GM21717 (cell line): ENCODE measurements around the gene PEX11G.

Source experiments
- ATAC-seq: cut with Tn5 transposase; IDR thresholded peaks from one replicate; pipeline ENCODE4 v1.9.1; 2021; ENCODE audit warnings: mild to moderate bottlenecking, moderate library complexity; ENCODE audit not compliant: unreplicated experiment

PEX11G gene

GRCh38 chr19:7500811-7501450, 12.1 kb upstream of the PEX11G start:
- no peak for ATAC-seq

- no peak for ATAC-seq
These were observed 8.5 kb upstream of the PEX11G start for GRCh38 chr19:7497292-7497691.

DNA sequence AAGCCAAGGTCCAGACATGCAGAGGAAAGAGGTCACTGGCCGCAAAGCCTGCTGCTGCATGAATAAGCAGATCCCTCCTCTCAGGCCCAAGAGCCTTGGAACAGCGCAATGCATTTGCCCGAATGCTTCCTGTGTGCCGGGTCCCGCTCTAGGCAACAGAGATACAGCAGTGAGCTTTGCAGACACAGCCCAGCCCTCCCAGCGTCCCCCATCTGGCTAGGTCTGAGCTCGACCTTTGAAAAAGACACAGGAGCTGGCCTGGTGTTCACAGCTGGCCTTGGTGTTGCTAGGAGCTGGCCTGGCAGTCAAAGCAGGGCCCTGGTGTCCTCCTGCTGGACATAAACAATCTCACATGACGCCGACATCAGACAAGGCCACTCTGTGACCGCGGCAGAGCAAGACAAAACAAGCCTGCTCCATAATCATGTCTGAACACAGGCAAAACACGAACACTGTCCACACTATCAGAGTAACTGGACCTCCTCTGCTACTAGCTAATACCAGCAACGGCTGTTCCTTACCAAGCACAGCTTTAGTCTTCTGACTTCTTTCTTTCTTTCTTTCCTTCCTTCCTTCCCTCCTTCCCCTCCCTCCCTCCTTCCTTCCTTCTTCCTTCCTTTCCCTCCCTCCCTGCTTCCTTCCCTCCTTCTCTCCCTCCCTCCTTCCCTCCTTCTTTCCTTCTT, 5.7 kb upstream of the PEX11G start:
- no peak for ATAC-seq

GRCh38 chr19:7492558-7492957, 3.7 kb upstream of the PEX11G start:
- no peak for ATAC-seq

DNA sequence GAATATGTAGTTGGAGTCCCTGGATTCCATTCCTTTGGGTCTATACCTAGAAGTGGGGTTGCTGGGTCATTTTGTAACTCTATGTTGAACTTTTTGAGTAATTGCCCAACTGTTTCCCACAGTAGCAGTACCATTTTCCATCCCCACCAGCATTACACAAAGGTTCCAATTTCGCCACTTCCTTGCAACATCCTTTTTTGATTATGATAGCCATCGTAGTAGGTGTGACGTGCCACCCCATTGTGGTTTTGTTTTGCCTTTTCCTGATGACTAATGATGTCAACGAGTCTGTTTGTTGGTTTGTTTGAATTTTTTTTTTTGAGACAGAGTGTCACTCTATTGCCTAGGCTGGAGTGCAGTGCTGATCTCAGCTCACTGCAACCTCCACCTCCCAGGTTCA, 3.3 kb upstream of the PEX11G start:
- no peak for ATAC-seq

- ATAC-seq, result no peak
These were observed 792 bp upstream of the PEX11G start for GRCh38 chr19:7489609-7490044.

- no peak for ATAC-seq
These were observed 1.9 kb downstream of the PEX11G start for GRCh38 chr19:7486923-7487322.

GRCh38 chr19:7483720-7484201, 5.1 kb downstream of the PEX11G start:
- no peak for ATAC-seq

GRCh38 chr19:7482584-7483439, 6.0 kb downstream of the PEX11G start:
- ATAC-seq, result no peak

- no peak for ATAC-seq
These were observed 7.9 kb downstream of the PEX11G start for GRCh38 chr19:7480970-7481255.

GRCh38 chr19:7480222-7480969, 8.4 kb downstream of the PEX11G start:
- no peak for ATAC-seq

GRCh38 chr19:7478843-7479227, 10.0 kb downstream of the PEX11G start:
- no peak for ATAC-seq

GRCh38 chr19:7478173-7478842, 10.5 kb downstream of the PEX11G start:
- no peak for ATAC-seq

- ATAC-seq, result no peak
These were observed 11.1 kb downstream of the PEX11G start for GRCh38 chr19:7477758-7478157.

- ATAC-seq, result no peak
These were observed 11.9 kb downstream of the PEX11G start for GRCh38 chr19:7476777-7477494.

- ATAC-seq, result no peak
These were observed 12.6 kb downstream of the PEX11G start for GRCh38 chr19:7476241-7476640.

GRCh38 chr19:7475665-7476064, 13.2 kb downstream of the PEX11G start:
- no peak for ATAC-seq

DNA sequence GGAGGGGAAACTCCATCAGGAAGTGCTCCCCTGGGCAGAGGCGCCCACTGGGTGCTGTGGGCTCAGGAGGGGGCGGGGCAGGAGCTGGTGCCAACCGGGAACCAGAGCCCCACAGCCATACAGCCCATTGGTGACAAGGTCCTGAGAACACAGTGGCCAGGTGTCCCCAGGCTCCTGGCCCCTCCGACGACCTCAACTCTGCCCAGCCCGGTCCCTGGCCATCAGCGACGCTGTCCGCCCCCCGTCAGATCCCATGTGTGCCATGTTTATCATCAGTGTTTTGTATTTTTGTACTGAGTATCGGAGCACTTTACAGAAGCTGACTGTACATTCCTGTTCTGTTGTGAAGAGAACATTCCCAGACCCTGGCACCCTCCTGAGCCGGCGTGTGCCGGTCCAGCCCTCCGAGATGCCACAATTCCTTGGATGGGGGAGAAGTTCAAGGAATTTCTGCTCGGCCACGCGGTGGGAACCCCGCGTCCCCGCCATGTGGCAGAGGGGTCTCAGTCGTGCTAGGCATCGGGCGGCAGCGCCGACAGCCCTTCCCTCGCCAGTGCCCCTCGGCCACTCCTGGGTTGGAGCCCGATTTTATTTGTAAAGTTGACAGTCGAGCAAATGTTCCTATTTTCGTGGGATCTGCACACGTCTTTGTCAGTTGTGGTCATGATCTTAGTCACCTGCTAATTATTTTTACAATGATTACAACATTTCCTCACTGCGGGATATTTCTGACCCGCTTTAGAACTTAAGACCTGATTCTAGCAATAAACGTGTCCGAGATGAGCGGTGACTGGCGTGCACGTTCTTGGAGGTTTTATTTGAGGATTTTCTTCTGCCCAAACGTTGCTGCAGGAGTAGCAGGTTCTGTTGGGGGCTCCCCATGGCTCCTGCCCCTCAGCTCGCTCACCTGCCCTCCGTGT, 16.9 kb downstream of the PEX11G start:
- no peak for ATAC-seq
